Smooth muscle cell (in vitro differentiated cells): ENCODE data around the gene INKA1. TPM values are rescaled to one million over a fixed set of nuclear protein-coding genes. Genes with fewer than 3 reads are reported as not detected.
A peak's percentile ranks its signal among the peaks of the same experiment; 100 is the strongest.

Experiments used
- DNase-seq: peaks from one replicate; lab custom pipeline; 2025; ENCODE audit not compliant: unreplicated experiment; lab: John Stamatoyannopoulos, UW
- H2AFZ ChIP-seq: fragments of 200-600 bp; sonication (generic); 2 replicates; pipeline ENCODE4 v1.6.0; 2016; ENCODE audit warnings: antibody characterized with exemption, low read depth, mild to moderate bottlenecking
- H3F3A ChIP-seq: fragments of 200-600 bp; sonication (generic); 2 replicates; pipeline ENCODE4 v1.6.0; 2017; ENCODE audit warnings: antibody characterized with exemption, low read depth
- H3K27ac ChIP-seq: fragments of 200-600 bp; sonication (generic); 2 replicates; pipeline ENCODE4 v1.5.1; 2016; ENCODE audit warnings: low read depth, mild to moderate bottlenecking
- H3K27me3 ChIP-seq: fragments of 200-600 bp; sonication (generic); 2 replicates; pipeline ENCODE4 v1.6.1; 2016; ENCODE audit warnings: low read depth, mild to moderate bottlenecking
- H3K36me3 ChIP-seq: fragments of 200-600 bp; sonication (generic); 2 replicates; pipeline ENCODE4 v1.5.1; 2016; ENCODE audit warnings: low read depth
- H3K4me1 ChIP-seq: fragments of 200-600 bp; sonication (generic); 2 replicates; pipeline ENCODE4 v1.5.1; 2016; ENCODE audit warnings: low read depth
- H3K4me2 ChIP-seq: fragments of 200-600 bp; sonication (generic); 2 replicates; pipeline ENCODE4 v1.6.0; 2016; ENCODE audit warnings: mild to moderate bottlenecking
- H3K4me3 ChIP-seq: fragments of 200-600 bp; sonication (generic); 2 replicates; pipeline ENCODE4 v1.5.1; 2016; ENCODE audit warnings: mild to moderate bottlenecking
- H3K79me2 ChIP-seq: fragments of 200-600 bp; sonication (generic); 2 replicates; pipeline ENCODE4 v1.6.0; 2016; ENCODE audit warnings: low read depth, mild to moderate bottlenecking
- H3K9ac ChIP-seq: fragments of 200-600 bp; sonication (generic); 2 replicates; pipeline ENCODE4 v1.6.0; 2016; ENCODE audit warnings: low read depth
- H3K9me3 ChIP-seq: fragments of 200-600 bp; sonication (generic); replicated peaks from 2 replicates; pipeline ENCODE4 v1.5.1; 2016; ENCODE audit warnings: low read depth
- H4K20me1 ChIP-seq: fragments of 200-600 bp; sonication (generic); 2 replicates; pipeline ENCODE4 v1.6.0; 2016; ENCODE audit warnings: low read depth
- CTCF ChIP-seq: fragments of 200-600 bp; sonication (generic); IDR thresholded peaks from 2 replicates; pipeline ENCODE4 v1.5.1; 2017; ENCODE audit warnings: borderline replicate concordance, mild to moderate bottlenecking, antibody characterized with exemption; ENCODE audit not compliant: insufficient read depth, poor library complexity, severe bottlenecking
- WGBS: methylation state at CpG from one replicate; pipeline ENCODE4 v1.1.7; 2016; ENCODE audit warnings: low lambda C conversion rate; 5-methylcytosine and 5-hydroxymethylcytosine counted together
- polyA plus RNA-seq: library from polyadenylated mRNA; unstranded; fragments of >200 nt; fragmentation: Nextera tagmentation; extraction: Ambion mirVana; gene quantifications from 2 replicates; pipeline ENCODE4 v1.2.1, GENCODE V29; 2016
- total RNA-seq: library from RNA; depleted of rRNA; stranded (reverse); fragments of >200 nt; gene quantifications from 2 replicates; pipeline ENCODE4 v1.2.3, GENCODE V29; 2014

INKA1 gene
- total and polyA plus RNA-seq, 2 experiments from 2014 or later, result 2.5 to 8.1 TPM

GRCh38 chr3:49801160-49801559, 1.9 kb upstream of the INKA1 start:
- TF ChIP-seq CTCF, result no peak
- Histone ChIP-seq H3K4me2 (no peak overlapping the region), H4K20me1 (no peaks in the 10 kb centered on the region)

GRCh38 chr3:49803465-49804140, 542 bp downstream of the INKA1 start:
- Histone ChIP-seq H3K79me2 (no peaks in the 10 kb centered on the region), H3K4me3 (peak overlapping the region; percentile 79), H3K4me2 (peak overlapping the region; percentile 87), H3K36me3 (no peaks in the 10 kb centered on the region), H3F3A (no peaks in the 10 kb centered on the region), H3K27ac (peak overlapping the region; percentile 40), H3K9ac (peak overlapping the region; percentile 8), H3K4me1 (peaks cover 6% of the 10 kb centered on the region), H2AFZ (peak overlapping the region; percentile 94), H3K27me3 (no peaks in the 10 kb centered on the region), H3K9me3 (no peaks in the 10 kb centered on the region), H4K20me1 (no peaks in the 10 kb centered on the region)
- 16% methylated on average over 25 of the region's 41 CpGs for WGBS
- peak; percentile 70 for DNase-seq
- TF ChIP-seq CTCF, result no peak

More at GRCh38 chr3:49801160-49801559, 1.9 kb upstream of the INKA1 start:
- no peak for DNase-seq
- Histone ChIP-seq H3K9ac (no peak overlapping the region), H3K9me3 (no peaks in the 10 kb centered on the region), H3K27ac (no peak overlapping the region), H2AFZ (no peak overlapping the region), H3K4me1 (peaks cover 6% of the 10 kb centered on the region), H3K27me3 (no peaks in the 10 kb centered on the region), H3K79me2 (no peaks in the 10 kb centered on the region), H3K36me3 (no peaks in the 10 kb centered on the region), H3F3A (no peaks in the 10 kb centered on the region), H3K4me3 (no peak overlapping the region)
- 88% methylated on average over 2 of the region's 2 CpGs for WGBS

- Histone ChIP-seq H3K27ac (no peak overlapping the region), H3K4me3 (peak overlapping the region; percentile 79), H4K20me1 (no peaks in the 10 kb centered on the region), H3K36me3 (no peaks in the 10 kb centered on the region), H3K27me3 (no peaks in the 10 kb centered on the region), H2AFZ (no peak overlapping the region), H3K79me2 (no peaks in the 10 kb centered on the region), H3K9me3 (no peaks in the 10 kb centered on the region), H3K4me2 (peak overlapping the region; percentile 87), H3F3A (no peaks in the 10 kb centered on the region), H3K4me1 (peaks cover 6% of the 10 kb centered on the region), H3K9ac (no peak overlapping the region)
- 79% methylated on average over 26 of the region's 26 CpGs for WGBS
- TF ChIP-seq CTCF, result no peak
- DNase-seq, result no peak
Measured at GRCh38 chr3:49804141-49805041, 1.3 kb downstream of the INKA1 start.
